Lung (tissue), 12 donors: Measurements from ENCODE around the gene COQ2. TPM values are rescaled to one million over a fixed set of nuclear protein-coding genes. Genes with fewer than 3 reads are reported as not detected.

Experiments used
- ATAC-seq: fragments of 200-7000 bp; cut with Tn5 transposase; one replicate; pipeline ENCODE4 v1.9.1; 2020; ENCODE audit warnings: moderate number of reproducible peaks; ENCODE audit not compliant: insufficient read depth, low FRiP score
- DNase-seq, 3 donors: peaks; one replicate each; pipeline ENCODE4 v3.0.0-alpha.2; 2013 to 2017
- H3K27ac ChIP-seq, 2 donors: one replicate each; pipeline ENCODE4 v1.5.1; 2013; ENCODE audit warnings: mild to moderate bottlenecking in 2 of 2, moderate library complexity in 2 of 2, control low read depth in 1 of 2, inconsistent platforms in 1 of 2, low read depth in 1 of 2, low read length in 1 of 2
- H3K27me3 ChIP-seq, 3 donors: one replicate each; pipeline ENCODE4 v1.5.1; 2013; ENCODE audit warnings: low read length in 2 of 3; ENCODE audit not compliant: control insufficient read depth in 3 of 3, insufficient read depth in 3 of 3
- H3K36me3 ChIP-seq, 4 donors: one replicate each; pipeline ENCODE4 v1.5.1; 2013; ENCODE audit warnings: low read length in 4 of 4, mild to moderate bottlenecking in 1 of 4, moderate library complexity in 1 of 4; ENCODE audit not compliant: control insufficient read depth in 4 of 4, insufficient read depth in 4 of 4
- H3K4me1 ChIP-seq, 5 donors: one replicate each; pipeline ENCODE4 v1.5.1; 2013; ENCODE audit warnings: low read length in 5 of 5, mild to moderate bottlenecking in 2 of 5, moderate library complexity in 1 of 5; ENCODE audit not compliant: control insufficient read depth in 5 of 5, insufficient read depth in 5 of 5
- H3K4me3 ChIP-seq: one replicate; pipeline ENCODE4 v1.5.1; 2013; ENCODE audit warnings: mild to moderate bottlenecking, control low read depth, moderate library complexity
- H3K9ac ChIP-seq, 2 donors: one replicate each; pipeline ENCODE4 v1.5.1; 2013; ENCODE audit warnings: low read length in 2 of 2, control low read depth in 1 of 2; ENCODE audit not compliant: insufficient read depth in 1 of 2
- H3K9me3 ChIP-seq, 4 donors: one replicate each; pipeline ENCODE4 v1.5.1; 2013; ENCODE audit warnings: low read length in 3 of 4, mild to moderate bottlenecking in 1 of 4, moderate library complexity in 1 of 4; ENCODE audit not compliant: control insufficient read depth in 4 of 4, insufficient read depth in 3 of 4
- CTCF ChIP-seq: IDR thresholded peaks from 2 replicates; pipeline ENCODE4 v1.5.1; 2012; ENCODE audit warnings: mild to moderate bottlenecking; ENCODE audit errors: control extremely low read depth, extremely low read depth
- WGBS, 2 donors: extraction: QIAGEN DNeasy Blood & Tissue Kit; methylation state at CpG; one replicate each; pipeline ENCODE4 v1.1.7; 2013; 5-methylcytosine and 5-hydroxymethylcytosine counted together
- polyA plus RNA-seq, 2 donors: library from polyadenylated mRNA; stranded (reverse); fragments of 200-250 nt; gene quantifications; one replicate each; pipeline ENCODE4 v1.2.1, GENCODE V29; 2013
- total RNA-seq, 2 donors: library from RNA; depleted of rRNA in 1 of 2; stranded (reverse); fragments of >200 nt in 1 of 2; gene quantifications; one replicate each; pipeline ENCODE4 v1.2.1, GENCODE V29; 2014 to 2021
- donor health status: control.
- donor health status: control.
- donor health status: Bipolar disorder and iron deficiency.
- donor health status: healthy.
- donor health status: DM: yes; HTN: yes; CAD: no.

The COQ2 gene
- total and polyA plus RNA-seq, 4 donors: 7.5 to 15.1 (median 9.6) TPM

- H3K9ac ChIP-seq: no peak overlapping the region
- TF ChIP-seq CTCF: no peak
- no peak for ATAC-seq
- no peak overlapping the region for H3K4me3 ChIP-seq
- H3K36me3 ChIP-seq: no peaks in the 10 kb centered on the region
- no peak for DNase-seq
- WGBS, 2 donors: 94 to 95% methylated on average over 6 of the region's 6 CpGs
- peaks cover 0 to 2% (median 0%) of the 10 kb centered on the region in 4 donors for H3K9me3 ChIP-seq
- peaks cover 0 to under 1% (median 0%) of the 10 kb centered on the region in 5 donors for H3K4me1 ChIP-seq
- H3K27ac ChIP-seq: no peak overlapping the region
- no peaks in the 10 kb centered on the region for H3K27me3 ChIP-seq
These were observed 59.9 kb downstream of the COQ2 start for GRCh38 chr4:83224502-83225197.

GRCh38 chr4:83223781-83224180, 60.8 kb downstream of the COQ2 start:
- WGBS, 2 donors: 95 to 97% methylated on average over 3 of the region's 3 CpGs
- H3K4me3 ChIP-seq: no peak overlapping the region
- DNase-seq: no peak
- peaks cover 0 to 3% (median 0%) of the 10 kb centered on the region in 5 donors for H3K4me1 ChIP-seq
- no peak overlapping the region for H3K27ac ChIP-seq
- peaks cover 0 to 2% (median 0%) of the 10 kb centered on the region in 4 donors for H3K9me3 ChIP-seq
- no peaks in the 10 kb centered on the region for H3K27me3 ChIP-seq
- no peak for TF ChIP-seq CTCF
- no peaks in the 10 kb centered on the region for H3K36me3 ChIP-seq
- H3K9ac ChIP-seq: no peak overlapping the region
- no peak for ATAC-seq

- H3K27ac ChIP-seq: no peak overlapping the region
- H3K9ac ChIP-seq: no peak overlapping the region
- no peak for ATAC-seq
- WGBS, 2 donors: 97% methylated on average over 6 of the region's 6 CpGs
- H3K27me3 ChIP-seq: no peaks in the 10 kb centered on the region
- H3K4me1 ChIP-seq: peaks cover 0 to 3% (median 0%) of the 10 kb centered on the region in 5 donors
- no peak for DNase-seq
- no peak overlapping the region for H3K4me3 ChIP-seq
- TF ChIP-seq CTCF: no peak
- no peaks in the 10 kb centered on the region for H3K36me3 ChIP-seq
- peaks cover 0 to 2% (median 0%) of the 10 kb centered on the region in 4 donors for H3K9me3 ChIP-seq
These were observed 62.6 kb downstream of the COQ2 start for GRCh38 chr4:83221897-83222441.
